A673 (cell line): ENCODE results near the gene PIGT. TPM values are rescaled to one million over a fixed set of nuclear protein-coding genes. Genes with fewer than 3 reads are reported as not detected.
A peak's percentile ranks its signal among the peaks of the same experiment; 100 is the strongest.

ENCODE experiments used
- BruUV-seq: library from RNA; stranded (reverse); fragments of 400-500 nt; replicated peaks from 2 replicates; lab custom pipeline; 2021; lab: Mats Ljungman, UMichigan
- CTCF ChIA-PET: fragments of 300-600 bp; sonication (Branson Sonifier 250); formaldehyde crosslinking; loops from one replicate; lab custom pipeline; 2022; ENCODE audit warnings: antibody characterized with exemption; lab: Charles Lee
- POLR2A ChIA-PET: fragments of 300-600 bp; sonication (Branson Sonifier 250); formaldehyde crosslinking; loops from one replicate; lab custom pipeline; 2022; ENCODE audit warnings: antibody characterized with exemption; ENCODE audit not compliant: low non-redundant PET; lab: Charles Lee
- DNase-seq: peaks from one replicate; pipeline ENCODE4 v3.0.0-alpha.2; 2015; ENCODE audit warnings: low spot score
- H3K27ac ChIP-seq: fragments of 200-600 bp; sonication (generic); 2 replicates; pipeline ENCODE4 v1.5.1; 2016; ENCODE audit warnings: mixed run types, low read depth, mild to moderate bottlenecking, mixed read lengths, antibody characterized with exemption, low read length; ENCODE audit not compliant: poor library complexity, severe bottlenecking
- H3K27me3 ChIP-seq: fragments of 200-600 bp; sonication (generic); replicated peaks from 2 replicates; pipeline ENCODE4 v1.6.1; 2017; ENCODE audit warnings: mixed run types, low read depth, mild to moderate bottlenecking, mixed read lengths, antibody characterized with exemption, low read length; ENCODE audit not compliant: insufficient read depth, poor library complexity
- H3K36me3 ChIP-seq: fragments of 200-600 bp; sonication (generic); 2 replicates; pipeline ENCODE4 v1.6.1; 2016; ENCODE audit warnings: mixed run types, mild to moderate bottlenecking, mixed read lengths, antibody characterized with exemption, low read length; ENCODE audit not compliant: insufficient read depth, poor library complexity, severe bottlenecking
- H3K4me1 ChIP-seq: fragments of 200-600 bp; sonication (generic); 2 replicates; pipeline ENCODE4 v1.6.1; 2017; ENCODE audit warnings: mixed run types, mild to moderate bottlenecking, mixed read lengths, antibody characterized with exemption, low read length; ENCODE audit not compliant: insufficient read depth, poor library complexity, severe bottlenecking
- H3K4me3 ChIP-seq: fragments of 200-600 bp; sonication (generic); 2 replicates; pipeline ENCODE4 v1.5.1; 2016; ENCODE audit warnings: low read depth, mixed run types, mild to moderate bottlenecking, mixed read lengths, low read length; ENCODE audit not compliant: poor library complexity, severe bottlenecking
- H3K9me3 ChIP-seq: fragments of 200-600 bp; sonication (generic); 2 replicates; pipeline ENCODE4 v1.6.1; 2016; ENCODE audit warnings: mixed run types, low read depth, mild to moderate bottlenecking, mixed read lengths, antibody characterized with exemption, low read length; ENCODE audit not compliant: poor library complexity, severe bottlenecking
- EZH2 ChIP-seq: fragments of 200-600 bp; sonication (generic); IDR thresholded peaks from 2 replicates; pipeline ENCODE4 v1.6.1; 2017; ENCODE audit warnings: borderline replicate concordance, low read depth, mild to moderate bottlenecking, mixed read lengths, antibody characterized with exemption, low read length; ENCODE audit not compliant: poor library complexity, severe bottlenecking
- intact Hi-C: fragments of 100-400 bp; cut with micrococcal nuclease; formaldehyde crosslinking; loops from one replicate; pipeline ENCODE4 v1.10.0; 2022; ENCODE audit not compliant: unreplicated experiment
- total RNA-seq: library from RNA; stranded (reverse); gene quantifications from 2 replicates; pipeline ENCODE4 v1.2.3, GENCODE V29; 2021
- TF ChIP-seq, protein P1 (sequence below): fragments of 300-800, 200-600 bp; sonication (generic); conservative IDR thresholded peaks from 2 replicates; pipeline ENCODE4 v1.5.1; 2017; ENCODE audit warnings: low read depth, mild to moderate bottlenecking, antibody characterized with exemption, low read length, moderate library complexity, mixed read lengths

The PIGT gene
- total RNA-seq, 1 experiment from 2014 or later, result 97.2 TPM

DNA sequence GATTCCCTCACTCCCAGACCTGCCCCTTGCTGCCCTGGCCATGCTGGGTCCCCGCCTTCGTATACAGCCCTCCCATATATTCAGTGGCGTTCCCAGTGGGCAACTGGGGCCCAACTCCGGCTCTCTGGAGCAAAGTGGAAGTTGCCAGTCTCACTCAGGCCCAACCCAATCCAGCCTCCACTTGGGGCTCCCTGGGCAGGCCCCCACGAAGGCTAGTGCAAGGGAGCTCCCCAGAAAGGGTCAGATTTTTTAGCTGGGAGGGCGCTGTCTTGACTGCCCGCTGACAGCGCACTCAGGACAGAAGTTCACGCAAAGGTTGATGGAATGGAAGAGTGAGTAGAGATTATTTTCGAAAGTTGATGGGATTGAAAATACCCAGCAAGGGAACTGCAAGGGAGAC is 43.7 kb upstream of the PIGT start:
- Histone ChIP-seq H3K4me1 (no peaks in the 10 kb centered on the region), H3K27me3 (no peaks in the 10 kb centered on the region), H3K4me3 (no peak overlapping the region), H3K9me3 (no peaks in the 10 kb centered on the region), H3K36me3 (peaks cover 8% of the 10 kb centered on the region), H3K27ac (no peak overlapping the region)
- BruUV-seq, result no TSS peak
- TF ChIP-seq EZH2, result no peak
- TF ChIP-seq, protein P1, sequence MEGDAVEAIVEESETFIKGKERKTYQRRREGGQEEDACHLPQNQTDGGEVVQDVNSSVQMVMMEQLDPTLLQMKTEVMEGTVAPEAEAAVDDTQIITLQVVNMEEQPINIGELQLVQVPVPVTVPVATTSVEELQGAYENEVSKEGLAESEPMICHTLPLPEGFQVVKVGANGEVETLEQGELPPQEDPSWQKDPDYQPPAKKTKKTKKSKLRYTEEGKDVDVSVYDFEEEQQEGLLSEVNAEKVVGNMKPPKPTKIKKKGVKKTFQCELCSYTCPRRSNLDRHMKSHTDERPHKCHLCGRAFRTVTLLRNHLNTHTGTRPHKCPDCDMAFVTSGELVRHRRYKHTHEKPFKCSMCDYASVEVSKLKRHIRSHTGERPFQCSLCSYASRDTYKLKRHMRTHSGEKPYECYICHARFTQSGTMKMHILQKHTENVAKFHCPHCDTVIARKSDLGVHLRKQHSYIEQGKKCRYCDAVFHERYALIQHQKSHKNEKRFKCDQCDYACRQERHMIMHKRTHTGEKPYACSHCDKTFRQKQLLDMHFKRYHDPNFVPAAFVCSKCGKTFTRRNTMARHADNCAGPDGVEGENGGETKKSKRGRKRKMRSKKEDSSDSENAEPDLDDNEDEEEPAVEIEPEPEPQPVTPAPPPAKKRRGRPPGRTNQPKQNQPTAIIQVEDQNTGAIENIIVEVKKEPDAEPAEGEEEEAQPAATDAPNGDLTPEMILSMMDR, result no peak
- ChIA-PET POLR2A (no interaction called here), CTCF (interaction anchor here (0.6 to 3.9 kb wide), 4 partner anchors 9 to 113 kb away, joined by 3 to 63 read pairs (median 14); partner anchors contain the start of gene SYS1)
- intact Hi-C loops, result no loop called here
- DNase-seq, result no peak

DNA sequence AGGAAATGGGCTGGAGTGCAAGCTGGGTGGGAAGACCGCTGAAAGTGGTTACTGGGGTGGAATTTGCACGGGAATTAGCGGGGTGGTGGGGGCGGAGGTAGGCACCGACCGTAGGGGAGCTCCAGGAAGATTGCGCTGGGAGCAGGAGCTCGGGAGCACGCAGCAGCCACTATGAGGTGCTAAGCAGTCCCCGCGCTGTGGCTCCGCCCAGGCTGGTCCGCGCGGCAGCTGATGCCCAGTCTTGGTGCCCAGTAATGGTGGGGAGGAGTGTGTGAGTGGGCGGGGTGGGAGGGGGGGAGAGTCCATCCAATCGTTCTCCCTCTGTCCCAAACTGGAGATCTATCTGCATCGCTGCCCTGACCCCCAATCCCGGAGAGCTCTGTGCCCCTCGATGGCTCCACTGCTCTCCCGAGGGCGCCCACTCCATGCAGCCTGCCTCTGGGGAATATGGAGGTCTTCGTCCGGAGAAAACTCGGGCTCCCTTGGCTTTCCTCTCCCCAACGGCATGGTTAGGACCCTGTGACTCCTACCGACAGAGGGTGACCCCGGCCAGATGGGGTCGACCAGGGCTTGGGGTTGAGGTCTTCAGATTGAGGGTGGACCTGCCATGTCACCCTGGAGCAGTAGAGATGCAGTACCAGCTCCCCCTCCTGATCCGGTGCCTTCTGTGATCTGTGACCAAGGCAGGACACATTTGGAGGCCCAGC is 43.1 kb upstream of the PIGT start:
- peak; percentile 55 for DNase-seq
- Histone ChIP-seq H3K27me3 (no peaks in the 10 kb centered on the region), H3K36me3 (peaks cover 3% of the 10 kb centered on the region), H3K4me1 (no peaks in the 10 kb centered on the region), H3K9me3 (no peaks in the 10 kb centered on the region), H3K4me3 (peak overlapping the region; percentile 52), H3K27ac (no peak overlapping the region)
- intact Hi-C loops, result no loop called here
- BruUV-seq, result no TSS peak
- TF ChIP-seq EZH2, result no peak
- TF ChIP-seq, protein P1, result no peak
- ChIA-PET CTCF (interaction anchor here (0.5 to 3.9 kb wide), 9 partner anchors 8 to 113 kb away, joined by 3 to 63 read pairs (median 7); partner anchors contain the start of genes PIGT and SYS1), POLR2A (no interaction called here)

DNA sequence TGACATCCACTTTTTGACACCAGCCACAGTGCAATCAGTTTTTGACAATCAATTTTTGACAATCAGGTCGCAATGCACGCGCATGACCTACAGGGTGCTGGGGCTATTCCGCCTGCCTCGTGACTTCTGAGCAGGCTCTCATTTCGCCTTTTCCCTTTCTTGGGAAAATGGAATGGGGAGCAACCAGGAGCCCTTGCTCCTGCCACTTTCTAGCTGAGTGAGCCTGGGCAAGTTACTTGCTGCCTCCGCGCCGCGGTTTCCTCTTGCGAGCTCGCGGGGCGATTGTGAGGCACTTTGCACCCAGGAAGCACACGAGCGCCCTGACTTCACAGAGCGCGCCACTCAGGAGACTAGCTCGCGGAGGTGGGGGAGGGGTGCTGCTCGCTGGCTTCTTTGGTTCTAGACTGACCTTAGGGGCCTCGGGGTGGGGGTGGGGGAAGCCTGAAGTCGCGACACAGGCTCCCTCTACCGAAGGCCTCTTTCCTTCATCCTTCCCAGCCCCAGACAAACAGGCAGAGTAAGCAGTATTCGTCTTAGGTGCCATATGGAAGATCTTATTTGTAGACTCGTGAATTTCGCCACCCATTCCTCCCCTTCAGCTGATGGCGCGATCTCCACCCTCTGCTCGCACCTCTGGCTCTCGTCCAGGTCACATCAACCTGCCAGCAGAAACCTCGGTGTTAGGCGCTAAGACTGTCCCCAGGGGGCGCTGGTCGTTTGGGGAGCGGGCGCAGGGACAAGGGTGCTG is 42.4 kb upstream of the PIGT start:
- ChIA-PET POLR2A (interaction anchor here (0.6 kb wide), 1 partner anchor 70 kb away, joined by 12 read pairs; no protein-coding TSS in a partner anchor), CTCF (interaction anchor here (0.5 to 3.9 kb wide), 10 partner anchors 9 to 398 kb away, joined by 3 to 63 read pairs (median 7); partner anchors contain the start of genes PIGT and SYS1)
- H3K4me3 ChIP-seq, result peak overlapping the region; percentile 52
- H3K27ac ChIP-seq, result no peak overlapping the region
- H3K4me1 ChIP-seq, result no peaks in the 10 kb centered on the region
- no TSS peak for BruUV-seq
- no peaks in the 10 kb centered on the region for H3K27me3 ChIP-seq
- TF ChIP-seq EZH2, result no peak
- TF ChIP-seq, protein P1, result peak; percentile 98
- peak; percentile 94 for DNase-seq
- intact Hi-C loops, result loop anchor here (1.0 kb wide), 1 partner anchor 64 kb away; no protein-coding TSS in a partner anchor
- H3K9me3 ChIP-seq, result no peaks in the 10 kb centered on the region
- no peaks in the 10 kb centered on the region for H3K36me3 ChIP-seq
